ENCODE measurements around the gene DAND5. TPM values are rescaled to one million over a fixed set of nuclear protein-coding genes. Genes with fewer than 3 reads are reported as not detected.

The DAND5 gene
- total and polyA plus RNA-seq, 9 donors, result 0.11 to 0.15 TPM; not detected in 7

GRCh38 chr19:12937093-12937926 lies 32.1 kb upstream of the DAND5 start:
- intact Hi-C loops (cut with DNase I), result no loop called here
- 20 to 25% (median 24%) methylated on average over 23 of the region's 23 CpGs for WGBS, 3 donors
- no peak for TF ChIP-seq CTCF (IDR thresholded peaks at IDR 0.05)
- peak overlapping the region; percentile 35 for H3K4me3 ChIP-seq
- H3K27me3 ChIP-seq, result no peaks in the 10 kb centered on the region
- H3K9me3 ChIP-seq, result no peaks in the 10 kb centered on the region
- peaks cover 10% of the 10 kb centered on the region for H3K4me1 ChIP-seq (ENCODE audit: insufficient read depth)
- DNase-seq, result peak in 2 of 5 donors; percentile 49 to 50
- no peaks in the 10 kb centered on the region for H3K36me3 ChIP-seq
- no peak overlapping the region for H3K27ac ChIP-seq

GRCh38 chr19:12937927-12938778 lies 31.2 kb upstream of the DAND5 start, which contains the start of gene CALR:
CALR (plus strand) TSS chr19:12938609; CDS start chr19:12938680, 71 bp downstream.
- intact Hi-C loops (cut with DNase I), result no loop called here
- WGBS, 3 donors, result 0 to 1% (median 1%) methylated on average over 61 to 63 of the region's 63 CpGs
- H3K4me3 ChIP-seq, result peak within 1 kb of the TSS; percentile 93
- peaks cover 5% of the 10 kb centered on the region for H3K4me1 ChIP-seq (ENCODE audit: insufficient read depth)
- H3K27me3 ChIP-seq, result no peaks in the 10 kb centered on the region
- no peak for TF ChIP-seq CTCF (IDR thresholded peaks at IDR 0.05)
- TF ChIP-seq EP300 (IDR thresholded peaks at IDR 0.05), result peak; percentile 16
- TF ChIP-seq POLR2A (IDR thresholded peaks at IDR 0.05), result peak; percentile 99
- peak; percentile 99 to 100 (median 99) for DNase-seq
- H3K27ac ChIP-seq, result peak within 1 kb of the TSS; percentile 18 to 55
- H3K36me3 ChIP-seq, result no peaks in the 10 kb centered on the region
- H3K9me3 ChIP-seq, result no peaks in the 10 kb centered on the region

- H3K27me3 ChIP-seq, result no peaks in the 10 kb centered on the region
- 0 to 1% (median 0%) methylated on average over 49 to 54 of the region's 54 CpGs for WGBS, 3 donors
- no peaks in the 10 kb centered on the region for H3K9me3 ChIP-seq
- peak overlapping the region; percentile 18 to 55 for H3K27ac ChIP-seq
- H3K4me3 ChIP-seq, result peak overlapping the region; percentile 93
- H3K4me1 ChIP-seq (ENCODE audit: insufficient read depth), result peaks cover 5% of the 10 kb centered on the region
- intact Hi-C loops (cut with DNase I), result no loop called here
- peak; percentile 6 for TF ChIP-seq POLR2A (IDR thresholded peaks at IDR 0.05)
- TF ChIP-seq EP300 (IDR thresholded peaks at IDR 0.05), result no peak
- peak in 2 of 3 donors; percentile 23 to 54 for TF ChIP-seq CTCF (IDR thresholded peaks at IDR 0.05)
- no peaks in the 10 kb centered on the region for H3K36me3 ChIP-seq
- peak in 3 of 5 donors; percentile 48 to 54 (median 53) for DNase-seq
Measured at GRCh38 chr19:12938779-12939601, 30.4 kb upstream of the DAND5 start.

GRCh38 chr19:12939975-12940423 lies 29.4 kb upstream of the DAND5 start:
- WGBS, 3 donors, result 47 to 63% (median 50%) methylated on average over 10 of the region's 10 CpGs

More at GRCh38 chr19:12939975-12940423, 29.4 kb upstream of the DAND5 start:
- intact Hi-C loops (cut with DNase I), result no loop called here
- Histone ChIP-seq H3K27ac (no peak overlapping the region), H3K9me3 (no peaks in the 10 kb centered on the region), H3K27me3 (no peaks in the 10 kb centered on the region), H3K4me3 (peak overlapping the region; percentile 93), H3K4me1 (ENCODE audit: insufficient read depth) (peaks cover 5% of the 10 kb centered on the region), H3K36me3 (no peaks in the 10 kb centered on the region)
- TF ChIP-seq EP300 (IDR thresholded peaks at IDR 0.05) (no peak), CTCF (IDR thresholded peaks at IDR 0.05) (no peak), POLR2A (IDR thresholded peaks at IDR 0.05) (no peak)
- no peak for DNase-seq

Measured in ovary (tissue), 9 donors.